ENCODE data around the gene CROCC. TPM values are rescaled to one million over a fixed set of nuclear protein-coding genes. Genes with fewer than 3 reads are reported as not detected.

Gene CROCC
- total RNA-seq, 2 experiments from 2014 or later: 36.3 to 54.1 TPM

DNA sequence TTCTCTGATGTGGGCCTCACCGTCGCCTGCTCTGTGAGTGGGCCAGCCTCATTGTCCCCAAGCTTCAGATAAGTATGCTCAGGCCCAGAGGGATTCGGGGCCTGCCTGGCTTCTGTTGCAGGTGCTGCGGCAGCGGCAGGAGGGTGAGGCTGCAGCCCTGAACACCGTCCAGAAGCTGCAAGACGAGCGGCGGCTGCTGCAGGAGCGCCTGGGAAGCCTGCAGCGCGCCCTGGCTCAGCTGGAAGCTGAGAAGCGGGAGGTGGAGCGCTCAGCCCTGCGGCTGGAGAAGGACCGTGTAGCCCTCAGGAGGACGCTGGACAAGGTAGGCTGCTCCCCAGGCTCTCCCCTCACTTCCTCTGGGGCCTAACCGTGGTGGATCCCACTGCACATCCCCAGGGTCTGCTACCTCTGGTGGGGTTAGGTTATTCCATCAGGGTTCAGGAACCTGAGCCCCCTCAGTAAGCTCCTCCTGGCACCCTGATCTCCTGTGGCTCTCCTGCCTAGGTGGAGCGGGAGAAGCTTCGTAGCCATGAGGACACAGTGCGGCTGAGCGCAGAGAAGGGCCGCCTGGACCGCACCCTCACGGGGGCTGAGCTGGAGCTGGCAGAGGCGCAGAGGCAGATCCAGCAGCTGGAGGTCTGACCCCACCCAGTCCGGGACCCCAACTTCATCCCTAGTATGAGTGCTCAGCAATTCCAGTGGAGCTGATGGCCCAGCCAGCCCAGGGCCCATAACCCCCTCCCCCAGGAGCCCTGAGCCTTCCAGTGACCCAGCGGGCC, 48.6 kb downstream of the CROCC start:
- H3K9me3 ChIP-seq (ENCODE audit: low read length): no peaks in the 10 kb centered on the region
- no peak for DNase-seq (ENCODE audit: low spot score)
- no peak overlapping the region for H3K4me2 ChIP-seq (ENCODE audit: low read length)
- CTCF ChIA-PET (ENCODE audit: unreplicated experiment): no interaction called here
- H3K4me3 ChIP-seq (ENCODE audit: low read depth, low read length, poor library complexity, severe bottlenecking): no peak overlapping the region
- H3K36me3 ChIP-seq (ENCODE audit: insufficient read depth, low read length): peaks cover 5% of the 10 kb centered on the region; the same call in 1 of the 2 replicates
- no peaks in the 10 kb centered on the region for H3K4me1 ChIP-seq (ENCODE audit: insufficient read depth, low read length, poor library complexity, severe bottlenecking)
- H3K79me2 ChIP-seq (ENCODE audit: insufficient read depth, low read depth, low read length): no peaks in the 10 kb centered on the region
- no peaks in the 10 kb centered on the region for H3K9me2 ChIP-seq (ENCODE audit: insufficient read depth, low read length)
- intact Hi-C loops (cut with micrococcal nuclease; ENCODE audit: unreplicated experiment): no loop called here
- TSS peak; percentile 57 for BruUV-seq (replicated peaks)
- no peak overlapping the region for H3K27ac ChIP-seq (ENCODE audit: low read depth, low read length, poor library complexity, severe bottlenecking)
- POLR2A ChIA-PET: interaction anchor here (0.7 kb wide), 1 partner anchor 58 kb away, joined by 3 read pairs; no protein-coding TSS in a partner anchor
- H2AFZ ChIP-seq (ENCODE audit: low read length): no peak overlapping the region
- no peaks in the 10 kb centered on the region for H4K20me1 ChIP-seq (ENCODE audit: insufficient read depth, low read length)
- TF ChIP-seq EZH2phosphoT487 (IDR thresholded peaks at IDR 0.05; ENCODE audit: borderline replicate concordance, low read depth, low read length): no peak
- TF ChIP-seq CTCF (conservative IDR thresholded peaks at IDR 0.05; ENCODE audit: low read length): no peak

- POLR2A ChIA-PET: no interaction called here
- no peaks in the 10 kb centered on the region for H3K79me2 ChIP-seq (ENCODE audit: insufficient read depth, low read depth, low read length)
- no peak overlapping the region for H3K4me2 ChIP-seq (ENCODE audit: low read length)
- intact Hi-C loops (cut with micrococcal nuclease; ENCODE audit: unreplicated experiment): no loop called here
- H2AFZ ChIP-seq (ENCODE audit: low read length): no peak overlapping the region
- no peaks in the 10 kb centered on the region for H4K20me1 ChIP-seq (ENCODE audit: insufficient read depth, low read length)
- H3K27ac ChIP-seq (ENCODE audit: low read depth, low read length, poor library complexity, severe bottlenecking): no peak overlapping the region
- no peaks in the 10 kb centered on the region for H3K9me3 ChIP-seq (ENCODE audit: low read length)
- TF ChIP-seq EZH2phosphoT487 (IDR thresholded peaks at IDR 0.05; ENCODE audit: borderline replicate concordance, low read depth, low read length): no peak
- TF ChIP-seq CTCF (conservative IDR thresholded peaks at IDR 0.05; ENCODE audit: low read length): no peak
- no peaks in the 10 kb centered on the region for H3K4me1 ChIP-seq (ENCODE audit: insufficient read depth, low read length, poor library complexity, severe bottlenecking)
- BruUV-seq (replicated peaks): no TSS peak
- H3K4me3 ChIP-seq (ENCODE audit: low read depth, low read length, poor library complexity, severe bottlenecking): no peak overlapping the region
- peaks cover 5% of the 10 kb centered on the region; the same call in 1 of the 2 replicates for H3K36me3 ChIP-seq (ENCODE audit: insufficient read depth, low read length)
- H3K9me2 ChIP-seq (ENCODE audit: insufficient read depth, low read length): no peaks in the 10 kb centered on the region
- no peak for DNase-seq (ENCODE audit: low spot score)
- CTCF ChIA-PET (ENCODE audit: unreplicated experiment): no interaction called here
These were observed 49.8 kb downstream of the CROCC start for GRCh38 chr1:16971341-16972188.
